Measurements from ENCODE around the gene CDS2. TPM values are rescaled to one million over a fixed set of nuclear protein-coding genes. Genes with fewer than 3 reads are reported as not detected.

CDS2 gene
- total and polyA plus RNA-seq, 2 of the 13 experiments (the other 11 are each of a cell fraction or from before 2014, with no cell fraction given): 81.3 to 153 TPM

- TF ChIP-seq AKNA (CRISPR knock-in tag; IDR thresholded peaks at IDR 0.05; ENCODE audit: borderline replicate concordance): no peak
- no peak for TF ChIP-seq ZNF543 (CRISPR knock-in tag; IDR thresholded peaks at IDR 0.05)
- TF ChIP-seq JUN (CRISPR knock-in tag; IDR thresholded peaks at IDR 0.05): no peak
- TF ChIP-seq MZF1 (CRISPR knock-in tag; IDR thresholded peaks at IDR 0.05; ENCODE audit: borderline replicate concordance): no peak
- no peak for TF ChIP-seq HDAC6 (IDR thresholded peaks at IDR 0.05; ENCODE audit: low read depth, low read length)
- TF ChIP-seq GTF2F1 (IDR thresholded peaks at IDR 0.05; ENCODE audit: low read length): no peak
- no peak for TF ChIP-seq TGIF2 (CRISPR knock-in tag; IDR thresholded peaks at IDR 0.05)
- no peak for TF ChIP-seq PBX3 (CRISPR knock-in tag; IDR thresholded peaks at IDR 0.05; ENCODE audit: borderline replicate concordance)
- no peak for TF ChIP-seq ZNF280B (CRISPR knock-in tag; IDR thresholded peaks at IDR 0.05; ENCODE audit: borderline replicate concordance)
- TF ChIP-seq KDM6A (CRISPR knock-in tag; IDR thresholded peaks at IDR 0.05; ENCODE audit: low read depth): no peak
- no peak for TF ChIP-seq ZSCAN22 (CRISPR knock-in tag; IDR thresholded peaks at IDR 0.05)
- no peak for TF ChIP-seq ZFP36L2 (CRISPR knock-in tag; IDR thresholded peaks at IDR 0.05)
- no peak for TF ChIP-seq JARID2 (CRISPR knock-in tag; IDR thresholded peaks at IDR 0.05; ENCODE audit: insufficient replicate concordance)
- no peak for TF ChIP-seq ATAD3A (CRISPR knock-in tag; IDR thresholded peaks at IDR 0.05)
- peak; percentile 59; the same call in 1 of the 2 replicates for TF ChIP-seq SMC3 (IDR thresholded peaks at IDR 0.05; ENCODE audit: low read length)
- no peak for TF ChIP-seq MYNN (CRISPR knock-in tag; IDR thresholded peaks at IDR 0.05; ENCODE audit: low read depth)
- TF ChIP-seq PCBP2 (optimal IDR thresholded peaks at IDR 0.05; ENCODE audit: low read depth, low read length, poor library complexity, severe bottlenecking): no peak
- no peak; the same call in 1 of the 2 replicates for TF ChIP-seq PHF20 (CRISPR knock-in tag; IDR thresholded peaks at IDR 0.05)
- no peak for TF ChIP-seq NFE2L1 (CRISPR knock-in tag; IDR thresholded peaks at IDR 0.05; ENCODE audit: borderline replicate concordance)
These were observed 46.2 kb downstream of the CDS2 start (continued) for GRCh38 chr20:5172903-5173463.

Data from HepG2 (cell line).